ENCODE results near the gene LYPD6B. TPM values are rescaled to one million over a fixed set of nuclear protein-coding genes. Genes with fewer than 3 reads are reported as not detected.

LYPD6B gene
- polyA plus RNA-seq, 1 of the 3 experiments (the other 2 are of a cell fraction): 18.2 TPM

- H3K9me3 ChIP-seq: no peaks in the 10 kb centered on the region
- H3K9ac ChIP-seq: no peak overlapping the region
- ChIA-PET POLR2A (no interaction called here), CTCF (interaction anchor here (1.1 to 3.9 kb wide), 4 partner anchors 9 to 537 kb away, joined by 3 to 29 read pairs (median 6); no protein-coding TSS in a partner anchor)
- WGBS (ENCODE audit: low lambda C conversion rate): 80% methylated on average over 4 of the region's 4 CpGs
- no peak overlapping the region for H3K27ac ChIP-seq (ENCODE audit: low read depth in 2 of 2, low read length in 1 of 2)
- no peak overlapping the region for H3K4me2 ChIP-seq
- H3K4me1 ChIP-seq (ENCODE audit: control insufficient read depth in 1 of 2, insufficient read depth in 2 of 2, low read depth in 1 of 2, low read length in 1 of 2): peaks cover 0 to 7% of the 10 kb centered on the region in 2 experiments; a peak in 1 of 4 replicates
- DNase-seq: no peak
- no peak overlapping the region for H2AFZ ChIP-seq (ENCODE audit: low read depth)
- H3K4me3 ChIP-seq (ENCODE audit: low read depth in 2 of 2, low read length in 1 of 2): no peak overlapping the region
- H4K20me1 ChIP-seq (ENCODE audit: insufficient read depth): no peaks in the 10 kb centered on the region
- H3K9me2 ChIP-seq: no peaks in the 10 kb centered on the region
- H3F3A ChIP-seq (replicated peaks; ENCODE audit: insufficient read depth): no peaks in the 10 kb centered on the region
- no peaks in the 10 kb centered on the region; the same call in 1 of the 2 replicates for H3K79me2 ChIP-seq (ENCODE audit: insufficient read depth)
- no peaks in the 10 kb centered on the region for H3K27me3 ChIP-seq (ENCODE audit: insufficient read depth)
- no peaks in the 10 kb centered on the region for H3K36me3 ChIP-seq (replicated peaks in 1 of 2; ENCODE audit: control insufficient read depth in 1 of 2, insufficient read depth in 2 of 2, low read length in 1 of 2)
- TF ChIP-seq RCOR1 (IDR thresholded peaks at IDR 0.05; ENCODE audit: low read length) (no peak), YY1 (IDR thresholded peaks at IDR 0.05; ENCODE audit: low read depth) (no peak), MEF2A (IDR thresholded peaks at IDR 0.05; ENCODE audit: borderline replicate concordance, low read depth) (no peak), FOSL2 (IDR thresholded peaks at IDR 0.05; ENCODE audit: borderline replicate concordance, low read depth) (no peak), CTCF (IDR thresholded peaks at IDR 0.05) (no peak), IRF3 (IDR thresholded peaks at IDR 0.05; ENCODE audit: low read depth, low read length) (no peak), EZH2phosphoT487 (IDR thresholded peaks at IDR 0.05; ENCODE audit: borderline replicate concordance, low read depth) (no peak), FOXM1 (IDR thresholded peaks at IDR 0.05; ENCODE audit: low read depth) (no peak), EP300 (IDR thresholded peaks at IDR 0.05; ENCODE audit: borderline replicate concordance in 1 of 2, low read depth in 1 of 2, low read length in 1 of 2) (no peak), RAD21 (IDR thresholded peaks at IDR 0.05; ENCODE audit: low read length) (no peak), CHD2 (IDR thresholded peaks at IDR 0.05; ENCODE audit: low read length, partially characterized antibody) (no peak), SIN3A (IDR thresholded peaks at IDR 0.05; ENCODE audit: borderline replicate concordance, low read depth, low read length) (no peak), JUND (IDR thresholded peaks at IDR 0.05) (no peak), RFX5 (IDR thresholded peaks at IDR 0.05; ENCODE audit: low read length) (no peak), GABPA (IDR thresholded peaks at IDR 0.05; ENCODE audit: low read depth) (no peak), GATA2 (CRISPR knock-in tag; IDR thresholded peaks at IDR 0.05) (no peak), NRF1 (IDR thresholded peaks at IDR 0.05; ENCODE audit: low read depth, low read length) (no peak), POLR2AphosphoS5 (IDR thresholded peaks at IDR 0.05; ENCODE audit: low read depth, low read length) (no peak), TEAD4 (IDR thresholded peaks at IDR 0.05; ENCODE audit: borderline replicate concordance, insufficient read depth) (no peak)
- TF ChIP-seq, protein P1, sequence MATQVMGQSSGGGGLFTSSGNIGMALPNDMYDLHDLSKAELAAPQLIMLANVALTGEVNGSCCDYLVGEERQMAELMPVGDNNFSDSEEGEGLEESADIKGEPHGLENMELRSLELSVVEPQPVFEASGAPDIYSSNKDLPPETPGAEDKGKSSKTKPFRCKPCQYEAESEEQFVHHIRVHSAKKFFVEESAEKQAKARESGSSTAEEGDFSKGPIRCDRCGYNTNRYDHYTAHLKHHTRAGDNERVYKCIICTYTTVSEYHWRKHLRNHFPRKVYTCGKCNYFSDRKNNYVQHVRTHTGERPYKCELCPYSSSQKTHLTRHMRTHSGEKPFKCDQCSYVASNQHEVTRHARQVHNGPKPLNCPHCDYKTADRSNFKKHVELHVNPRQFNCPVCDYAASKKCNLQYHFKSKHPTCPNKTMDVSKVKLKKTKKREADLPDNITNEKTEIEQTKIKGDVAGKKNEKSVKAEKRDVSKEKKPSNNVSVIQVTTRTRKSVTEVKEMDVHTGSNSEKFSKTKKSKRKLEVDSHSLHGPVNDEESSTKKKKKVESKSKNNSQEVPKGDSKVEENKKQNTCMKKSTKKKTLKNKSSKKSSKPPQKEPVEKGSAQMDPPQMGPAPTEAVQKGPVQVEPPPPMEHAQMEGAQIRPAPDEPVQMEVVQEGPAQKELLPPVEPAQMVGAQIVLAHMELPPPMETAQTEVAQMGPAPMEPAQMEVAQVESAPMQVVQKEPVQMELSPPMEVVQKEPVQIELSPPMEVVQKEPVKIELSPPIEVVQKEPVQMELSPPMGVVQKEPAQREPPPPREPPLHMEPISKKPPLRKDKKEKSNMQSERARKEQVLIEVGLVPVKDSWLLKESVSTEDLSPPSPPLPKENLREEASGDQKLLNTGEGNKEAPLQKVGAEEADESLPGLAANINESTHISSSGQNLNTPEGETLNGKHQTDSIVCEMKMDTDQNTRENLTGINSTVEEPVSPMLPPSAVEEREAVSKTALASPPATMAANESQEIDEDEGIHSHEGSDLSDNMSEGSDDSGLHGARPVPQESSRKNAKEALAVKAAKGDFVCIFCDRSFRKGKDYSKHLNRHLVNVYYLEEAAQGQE (IDR thresholded peaks at IDR 0.05; ENCODE audit: low read depth, low read length): no peak
These were observed 1.8 kb upstream of the LYPD6B start for GRCh38 chr2:149036507-149037293.

All from SK-N-SH (cell line).